Ishikawa (cell line): ENCODE measurements around the gene LIMS2.

Experiments
- CEBPB ChIP-seq: IDR thresholded peaks from 2 replicates; pipeline ENCODE4 v1.6.1; 2012
- MAX ChIP-seq: IDR thresholded peaks from 2 replicates; pipeline ENCODE4 v1.6.1; 2012

- TF ChIP-seq CEBPB, result no peak
- TF ChIP-seq MAX, result no peak
These were observed 5.5 kb upstream of the LIMS2 start for GRCh38 chr2:127680706-127681287.
